ENCODE data around the gene AFF2. TPM values are rescaled to one million over a fixed set of nuclear protein-coding genes. Genes with fewer than 3 reads are reported as not detected.

Gene AFF2
- total RNA-seq, 4 donors from 2014 or later = 0.27 to 0.32 TPM; not detected in 2

- H3K4me1 ChIP-seq = no peaks in the 10 kb centered on the region
- no peak for DNase-seq
- TF ChIP-seq EP300 (IDR thresholded peaks at IDR 0.05; ENCODE audit: low read depth) (no peak), POLR2AphosphoS5 (IDR thresholded peaks at IDR 0.05) (no peak)
- H3K27me3 ChIP-seq = no peaks in the 10 kb centered on the region
- H3K27ac ChIP-seq = no peak overlapping the region
- intact Hi-C loops (cut with DNase I; ENCODE audit: low total_unique reads) (no loop called here), in situ Hi-C loops (cut with MboI; ENCODE audit: low pct_ligation_motif_present in 1 of 4, low pct_unique_long_range_greater_than_20kb in 1 of 4, low sequenced_read_pairs in 3 of 4) (no loop called here)
- H3K4me3 ChIP-seq = no peak overlapping the region
- 28 to 38% methylated on average over 2 of the region's 2 CpGs for WGBS, 2 donors (ENCODE audit: low coverage in 1 of 2)
- no peaks in the 10 kb centered on the region for H3K9me3 ChIP-seq
- no peaks in the 10 kb centered on the region for H3K36me3 ChIP-seq
Observed at GRCh38 chrX:148672517-148672916, 172.1 kb downstream of the AFF2 start.

- H3K27ac ChIP-seq = no peak overlapping the region
- WGBS, 2 donors (ENCODE audit: low coverage in 1 of 2) = 55 to 75% methylated on average over 1 of the region's 1 CpG
Observed at GRCh38 chrX:148681605-148682004, 181.2 kb downstream of the AFF2 start.

DNA sequence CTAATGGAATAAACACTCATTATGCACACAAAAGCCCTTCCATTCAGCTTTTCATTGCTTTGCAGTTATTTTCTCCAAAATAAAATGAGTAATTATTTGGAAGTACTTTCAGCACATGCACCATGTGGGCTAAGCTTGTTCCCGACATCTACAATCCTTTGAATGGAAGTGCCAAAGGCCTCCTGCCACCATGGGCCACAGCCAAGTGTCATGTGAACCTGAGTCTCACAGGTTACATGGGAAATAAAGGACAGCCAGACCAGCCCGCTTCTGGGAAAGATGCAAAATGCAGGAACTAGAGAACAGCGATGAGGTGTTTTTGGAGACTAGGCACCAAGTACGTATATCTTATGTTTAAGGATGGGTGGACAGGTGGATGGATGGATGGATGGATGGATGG lies 181.8 kb downstream of the AFF2 start:
- 92% methylated on average over 4 of the region's 4 CpGs; no CpG with 5 or more reads in 1 of the 2 donors for WGBS, 2 donors (ENCODE audit: low coverage in 1 of 2)
- H3K27ac ChIP-seq = no peak overlapping the region

More at GRCh38 chrX:148681605-148682004, 181.2 kb downstream of the AFF2 start:
- no peaks in the 10 kb centered on the region for H3K9me3 ChIP-seq
- H3K4me1 ChIP-seq = no peaks in the 10 kb centered on the region
- TF ChIP-seq POLR2AphosphoS5 (IDR thresholded peaks at IDR 0.05) (no peak), EP300 (IDR thresholded peaks at IDR 0.05; ENCODE audit: low read depth) (no peak), POLR2A (IDR thresholded peaks at IDR 0.05) (no peak)
- TF ChIP-seq, protein P1, sequence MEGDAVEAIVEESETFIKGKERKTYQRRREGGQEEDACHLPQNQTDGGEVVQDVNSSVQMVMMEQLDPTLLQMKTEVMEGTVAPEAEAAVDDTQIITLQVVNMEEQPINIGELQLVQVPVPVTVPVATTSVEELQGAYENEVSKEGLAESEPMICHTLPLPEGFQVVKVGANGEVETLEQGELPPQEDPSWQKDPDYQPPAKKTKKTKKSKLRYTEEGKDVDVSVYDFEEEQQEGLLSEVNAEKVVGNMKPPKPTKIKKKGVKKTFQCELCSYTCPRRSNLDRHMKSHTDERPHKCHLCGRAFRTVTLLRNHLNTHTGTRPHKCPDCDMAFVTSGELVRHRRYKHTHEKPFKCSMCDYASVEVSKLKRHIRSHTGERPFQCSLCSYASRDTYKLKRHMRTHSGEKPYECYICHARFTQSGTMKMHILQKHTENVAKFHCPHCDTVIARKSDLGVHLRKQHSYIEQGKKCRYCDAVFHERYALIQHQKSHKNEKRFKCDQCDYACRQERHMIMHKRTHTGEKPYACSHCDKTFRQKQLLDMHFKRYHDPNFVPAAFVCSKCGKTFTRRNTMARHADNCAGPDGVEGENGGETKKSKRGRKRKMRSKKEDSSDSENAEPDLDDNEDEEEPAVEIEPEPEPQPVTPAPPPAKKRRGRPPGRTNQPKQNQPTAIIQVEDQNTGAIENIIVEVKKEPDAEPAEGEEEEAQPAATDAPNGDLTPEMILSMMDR (IDR thresholded peaks at IDR 0.05) = no peak
- H3K4me3 ChIP-seq = no peak overlapping the region
- H3K27me3 ChIP-seq = no peaks in the 10 kb centered on the region
- DNase-seq = no peak
- intact Hi-C loops (cut with DNase I; ENCODE audit: low total_unique reads) = no loop called here
- H3K36me3 ChIP-seq = no peaks in the 10 kb centered on the region
- in situ Hi-C loops (cut with MboI; ENCODE audit: low pct_ligation_motif_present in 1 of 4, low pct_unique_long_range_greater_than_20kb in 1 of 4, low sequenced_read_pairs in 3 of 4) = no loop called here

DNA sequence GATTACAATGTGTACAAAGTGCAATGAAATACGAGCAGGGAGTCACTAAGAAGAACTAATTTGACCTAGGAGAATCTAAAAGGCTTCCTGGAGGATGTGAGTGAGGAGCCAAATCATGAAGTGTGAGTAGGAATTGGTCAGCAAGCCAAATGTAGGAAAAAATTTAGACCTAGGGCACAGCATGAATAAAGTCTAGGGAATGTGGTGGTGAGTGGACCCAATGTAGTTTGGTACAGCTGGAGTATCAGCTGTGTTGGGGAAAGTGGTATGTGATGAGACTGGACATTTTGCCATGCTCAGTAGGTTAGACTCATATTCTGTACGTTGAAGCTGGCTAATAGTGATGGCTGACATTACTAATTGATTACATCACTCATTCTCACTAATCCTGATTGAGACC lies 191.0 kb downstream of the AFF2 start:
- no peaks in the 10 kb centered on the region for H3K27me3 ChIP-seq
- H3K4me1 ChIP-seq = no peaks in the 10 kb centered on the region
- H3K4me3 ChIP-seq = no peak overlapping the region
- TF ChIP-seq POLR2A (IDR thresholded peaks at IDR 0.05) (no peak), EP300 (IDR thresholded peaks at IDR 0.05; ENCODE audit: low read depth) (no peak), POLR2AphosphoS5 (IDR thresholded peaks at IDR 0.05) (no peak)
- TF ChIP-seq, protein P1 (IDR thresholded peaks at IDR 0.05) = no peak
- in situ Hi-C loops (cut with MboI; ENCODE audit: low pct_ligation_motif_present in 1 of 4, low pct_unique_long_range_greater_than_20kb in 1 of 4, low sequenced_read_pairs in 3 of 4) (no loop called here), intact Hi-C loops (cut with DNase I; ENCODE audit: low total_unique reads) (no loop called here)
- H3K27ac ChIP-seq = no peak overlapping the region
- DNase-seq = no peak
- H3K9me3 ChIP-seq = no peaks in the 10 kb centered on the region
- H3K36me3 ChIP-seq = no peaks in the 10 kb centered on the region
- 46% methylated on average over 2 of the region's 2 CpGs; no CpG with 5 or more reads in 1 of the 2 donors for WGBS, 2 donors (ENCODE audit: low coverage in 1 of 2)

More for the DNA sequence above, 181.8 kb downstream of the AFF2 start:
- no peaks in the 10 kb centered on the region for H3K27me3 ChIP-seq
- no peak overlapping the region for H3K4me3 ChIP-seq
- no peak for TF ChIP-seq POLR2A (IDR thresholded peaks at IDR 0.05)
- no peak for DNase-seq
- no peaks in the 10 kb centered on the region for H3K9me3 ChIP-seq
- no peaks in the 10 kb centered on the region for H3K36me3 ChIP-seq
- in situ Hi-C loops (cut with MboI; ENCODE audit: low pct_ligation_motif_present in 1 of 4, low pct_unique_long_range_greater_than_20kb in 1 of 4, low sequenced_read_pairs in 3 of 4) (no loop called here), intact Hi-C loops (cut with DNase I; ENCODE audit: low total_unique reads) (no loop called here)
- no peaks in the 10 kb centered on the region for H3K4me1 ChIP-seq

- Histone ChIP-seq H3K36me3 (no peaks in the 10 kb centered on the region), H3K27ac (no peak overlapping the region), H3K9me3 (no peaks in the 10 kb centered on the region), H3K27me3 (no peaks in the 10 kb centered on the region), H3K4me1 (no peaks in the 10 kb centered on the region), H3K4me3 (no peak overlapping the region)
- WGBS, 2 donors (ENCODE audit: low coverage in 1 of 2) = 70 to 88% methylated on average over 2 to 3 of the region's 3 CpGs
- intact Hi-C loops (cut with DNase I; ENCODE audit: low total_unique reads) = no loop called here
- DNase-seq = no peak
- TF ChIP-seq, protein P1 (IDR thresholded peaks at IDR 0.05) = no peak
- TF ChIP-seq POLR2AphosphoS5 (IDR thresholded peaks at IDR 0.05) (no peak), POLR2A (IDR thresholded peaks at IDR 0.05) (no peak), EP300 (IDR thresholded peaks at IDR 0.05; ENCODE audit: low read depth) (no peak)
- in situ Hi-C loops (cut with MboI; ENCODE audit: low pct_ligation_motif_present in 1 of 4, low pct_unique_long_range_greater_than_20kb in 1 of 4, low sequenced_read_pairs in 3 of 4) = no loop called here
Observed at GRCh38 chrX:148695255-148695654, 194.8 kb downstream of the AFF2 start.
